Measurements from ENCODE around the gene MCTP2. TPM values are rescaled to one million over a fixed set of nuclear protein-coding genes. Genes with fewer than 3 reads are reported as not detected.

MCTP2 gene
- total and polyA plus RNA-seq, 2 donors (not counting 1 experiment from before 2014, with no cell fraction given), result 38.3 to 64.8 TPM

GRCh38 chr15:94300612-94301011 lies 69.3 kb downstream of the MCTP2 start:
- no peak overlapping the region for H3K27ac ChIP-seq (ENCODE audit: low read length in 2 of 2)
- ChIA-PET POLR2A (no interaction called here), CTCF (interaction anchor here (1.2 to 1.3 kb wide), 2 partner anchors 23 to 136 kb away, joined by 3 to 10 read pairs; no protein-coding TSS in a partner anchor)
- Mint-ChIP-seq H3K4me3 (peak overlapping the region; percentile 42), H3K4me1 (peaks cover 72% of the 10 kb centered on the region), H3K9me3 (ENCODE audit: insufficient read depth) (no peaks in the 10 kb centered on the region), H3K27me3 (no peaks in the 10 kb centered on the region), H3K27ac (peak overlapping the region; percentile 66)
- no peaks in the 10 kb centered on the region for H3K27me3 ChIP-seq (replicated peaks in 1 of 4; ENCODE audit: control extremely low read depth in 1 of 4, control insufficient read depth in 3 of 4, insufficient read depth in 4 of 4, low read length in 3 of 4)
- H3K9me3 ChIP-seq (ENCODE audit: control extremely low read depth in 1 of 3, control insufficient read depth in 2 of 3, insufficient read depth in 1 of 3, low read length in 2 of 3), result no peaks in the 10 kb centered on the region
- H3K4me2 ChIP-seq (replicated peaks; ENCODE audit: low read depth, low read length, poor library complexity, severe bottlenecking), result no peak overlapping the region
- intact Hi-C loops (cut with micrococcal nuclease), result no loop called here
- no peak for TF ChIP-seq CTCF (IDR thresholded peaks at IDR 0.05)
- no peak for TF ChIP-seq EZH2 (IDR thresholded peaks at IDR 0.05; ENCODE audit: borderline replicate concordance, insufficient read depth, low read depth, low read length, poor library complexity, severe bottlenecking)
- peaks cover 59% of the 10 kb centered on the region for H3K79me2 ChIP-seq (ENCODE audit: control insufficient read depth, insufficient read depth, low read length)
- peaks cover 39 to 50% of the 10 kb centered on the region in 2 donors for H3K4me1 ChIP-seq (ENCODE audit: control insufficient read depth in 2 of 2, insufficient read depth in 2 of 2, low read length in 2 of 2)
- peaks cover 0 to 11% of the 10 kb centered on the region in 2 experiments for H3K36me3 ChIP-seq (replicated peaks in 1 of 2; ENCODE audit: control extremely low read depth in 1 of 2, control insufficient read depth in 1 of 2, extremely low read depth in 1 of 2, insufficient read depth in 2 of 2, low read length in 1 of 2)
- no peak overlapping the region for H3K4me3 ChIP-seq (ENCODE audit: control extremely low read depth in 1 of 5, extremely low read depth in 1 of 5, insufficient read depth in 1 of 5, low read depth in 2 of 5, low read length in 4 of 5)
- DNase-seq (no peak), ATAC-seq (ENCODE audit: low read depth) (no peak)
- H3K9ac ChIP-seq (ENCODE audit: low read length), result no peak overlapping the region
- no peaks in the 10 kb centered on the region for H4K20me1 ChIP-seq (ENCODE audit: control insufficient read depth, insufficient read depth, low read length, poor library complexity, severe bottlenecking)
- no peak overlapping the region for H2AFZ ChIP-seq (ENCODE audit: insufficient read depth, low read depth, low read length, poor library complexity, severe bottlenecking)

DNA sequence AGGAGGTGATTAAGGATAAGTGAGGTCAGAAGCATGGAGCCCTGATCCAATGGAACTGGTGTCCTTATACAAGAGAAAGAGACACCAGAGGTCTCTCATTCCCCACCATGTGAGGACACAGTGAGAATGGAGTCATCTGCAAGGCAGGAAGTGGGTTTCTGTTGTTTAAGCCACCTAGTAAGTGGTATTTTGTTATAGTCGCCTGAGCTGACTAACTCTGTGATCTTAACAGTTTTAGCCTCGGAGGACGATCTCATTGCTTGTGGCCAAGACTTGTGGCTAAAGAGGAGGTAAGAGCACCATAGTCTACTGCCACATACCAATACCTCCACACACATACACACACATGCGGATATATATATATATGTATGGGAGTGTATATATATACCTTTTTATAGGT lies 73.8 kb downstream of the MCTP2 start:
- no CpG with 5 or more reads among the region's 4 CpGs for WGBS (ENCODE audit: insufficient coverage)
- H3K36me3 ChIP-seq (replicated peaks in 1 of 2; ENCODE audit: control extremely low read depth in 1 of 2, control insufficient read depth in 1 of 2, extremely low read depth in 1 of 2, insufficient read depth in 2 of 2, low read length in 1 of 2), result peaks cover 0 to 11% of the 10 kb centered on the region in 2 experiments
- no peak overlapping the region for H2AFZ ChIP-seq (ENCODE audit: insufficient read depth, low read depth, low read length, poor library complexity, severe bottlenecking)
- H3K4me3 ChIP-seq (ENCODE audit: control extremely low read depth in 1 of 5, extremely low read depth in 1 of 5, insufficient read depth in 1 of 5, low read depth in 2 of 5, low read length in 4 of 5), result no peak overlapping the region
- H3K9me3 ChIP-seq (ENCODE audit: control extremely low read depth in 1 of 3, control insufficient read depth in 2 of 3, insufficient read depth in 1 of 3, low read length in 2 of 3), result no peaks in the 10 kb centered on the region
- no peaks in the 10 kb centered on the region for H3K27me3 Mint-ChIP-seq
- no peaks in the 10 kb centered on the region for H3K27me3 ChIP-seq (replicated peaks in 1 of 4; ENCODE audit: control extremely low read depth in 1 of 4, control insufficient read depth in 3 of 4, insufficient read depth in 4 of 4, low read length in 3 of 4)
- no peaks in the 10 kb centered on the region for H4K20me1 ChIP-seq (ENCODE audit: control insufficient read depth, insufficient read depth, low read length, poor library complexity, severe bottlenecking)
- intact Hi-C loops (cut with micrococcal nuclease), result no loop called here
- peaks cover 67% of the 10 kb centered on the region for H3K79me2 ChIP-seq (ENCODE audit: control insufficient read depth, insufficient read depth, low read length)
- H3K4me3 Mint-ChIP-seq, result peak overlapping the region; percentile 50
- DNase-seq, result peak; percentile 16
- CTCF ChIA-PET, result interaction anchor here (1.1 to 5.2 kb wide), 9 partner anchors 10 to 141 kb away, joined by 3 to 51 read pairs (median 6); partner anchors contain the start of gene MCTP2
- POLR2A ChIA-PET, result no interaction called here
- H3K27ac Mint-ChIP-seq, result peak overlapping the region; percentile 38
- no peak overlapping the region for H3K27ac ChIP-seq (ENCODE audit: low read length in 2 of 2)
- peaks cover 58% of the 10 kb centered on the region for H3K4me1 Mint-ChIP-seq
- H3K4me2 ChIP-seq (replicated peaks; ENCODE audit: low read depth, low read length, poor library complexity, severe bottlenecking), result peak overlapping the region; percentile 10
- no peak overlapping the region for H3K9ac ChIP-seq (ENCODE audit: low read length)
- TF ChIP-seq EZH2 (IDR thresholded peaks at IDR 0.05; ENCODE audit: borderline replicate concordance, insufficient read depth, low read depth, low read length, poor library complexity, severe bottlenecking) (no peak), CTCF (IDR thresholded peaks at IDR 0.05) (no peak)
- peaks cover 27 to 41% of the 10 kb centered on the region in 2 donors for H3K4me1 ChIP-seq (ENCODE audit: control insufficient read depth in 2 of 2, insufficient read depth in 2 of 2, low read length in 2 of 2)
- H3K9me3 Mint-ChIP-seq (ENCODE audit: insufficient read depth), result no peaks in the 10 kb centered on the region
- no peak for ATAC-seq (ENCODE audit: low read depth)
